ENCODE measurements around the gene PPARG. TPM values are rescaled to one million over a fixed set of nuclear protein-coding genes. Genes with fewer than 3 reads are reported as not detected.

The PPARG gene
- total and polyA plus RNA-seq, 2 experiments from 2014 or later = 25.1 to 37.9 TPM

GRCh38 chr3:12371525-12372140, 82.8 kb downstream of the PPARG start:
- Histone ChIP-seq H3K27ac (peak overlapping the region; percentile 59), H3K4me1 (ENCODE audit: insufficient read depth) (peaks cover 22% of the 10 kb centered on the region), H3K36me3 (replicated peaks; ENCODE audit: insufficient read depth, low read depth) (no peaks in the 10 kb centered on the region), H3K79me2 (peaks cover 22% of the 10 kb centered on the region), H3K4me2 (no peak overlapping the region), H3K4me3 (no peak overlapping the region), H3K9me2 (replicated peaks; ENCODE audit: insufficient read depth) (no peaks in the 10 kb centered on the region), H2AFZ (no peak overlapping the region), H3K9me3 (ENCODE audit: low read depth) (no peaks in the 10 kb centered on the region), H3K27me3 (no peaks in the 10 kb centered on the region), H4K20me1 (ENCODE audit: insufficient read depth, poor library complexity, severe bottlenecking) (no peaks in the 10 kb centered on the region)
- 76% methylated on average over 6 of the region's 6 CpGs for whole genome bisulfite sequencing (ENCODE audit: low lambda C conversion rate, missing lambda C conversion rate)
- DNase-seq (ENCODE audit: low spot score) = no peak
- TF ChIP-seq EZH2 (IDR thresholded peaks at IDR 0.05; ENCODE audit: borderline replicate concordance) = no peak
- TF ChIP-seq, protein P1, sequence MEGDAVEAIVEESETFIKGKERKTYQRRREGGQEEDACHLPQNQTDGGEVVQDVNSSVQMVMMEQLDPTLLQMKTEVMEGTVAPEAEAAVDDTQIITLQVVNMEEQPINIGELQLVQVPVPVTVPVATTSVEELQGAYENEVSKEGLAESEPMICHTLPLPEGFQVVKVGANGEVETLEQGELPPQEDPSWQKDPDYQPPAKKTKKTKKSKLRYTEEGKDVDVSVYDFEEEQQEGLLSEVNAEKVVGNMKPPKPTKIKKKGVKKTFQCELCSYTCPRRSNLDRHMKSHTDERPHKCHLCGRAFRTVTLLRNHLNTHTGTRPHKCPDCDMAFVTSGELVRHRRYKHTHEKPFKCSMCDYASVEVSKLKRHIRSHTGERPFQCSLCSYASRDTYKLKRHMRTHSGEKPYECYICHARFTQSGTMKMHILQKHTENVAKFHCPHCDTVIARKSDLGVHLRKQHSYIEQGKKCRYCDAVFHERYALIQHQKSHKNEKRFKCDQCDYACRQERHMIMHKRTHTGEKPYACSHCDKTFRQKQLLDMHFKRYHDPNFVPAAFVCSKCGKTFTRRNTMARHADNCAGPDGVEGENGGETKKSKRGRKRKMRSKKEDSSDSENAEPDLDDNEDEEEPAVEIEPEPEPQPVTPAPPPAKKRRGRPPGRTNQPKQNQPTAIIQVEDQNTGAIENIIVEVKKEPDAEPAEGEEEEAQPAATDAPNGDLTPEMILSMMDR (IDR thresholded peaks at IDR 0.05; ENCODE audit: poor library complexity) = no peak
- TF ChIP-seq EZH2phosphoT487 (IDR thresholded peaks at IDR 0.05; ENCODE audit: low read depth, severe bottlenecking, unreplicated experiment) = no peak

DNA sequence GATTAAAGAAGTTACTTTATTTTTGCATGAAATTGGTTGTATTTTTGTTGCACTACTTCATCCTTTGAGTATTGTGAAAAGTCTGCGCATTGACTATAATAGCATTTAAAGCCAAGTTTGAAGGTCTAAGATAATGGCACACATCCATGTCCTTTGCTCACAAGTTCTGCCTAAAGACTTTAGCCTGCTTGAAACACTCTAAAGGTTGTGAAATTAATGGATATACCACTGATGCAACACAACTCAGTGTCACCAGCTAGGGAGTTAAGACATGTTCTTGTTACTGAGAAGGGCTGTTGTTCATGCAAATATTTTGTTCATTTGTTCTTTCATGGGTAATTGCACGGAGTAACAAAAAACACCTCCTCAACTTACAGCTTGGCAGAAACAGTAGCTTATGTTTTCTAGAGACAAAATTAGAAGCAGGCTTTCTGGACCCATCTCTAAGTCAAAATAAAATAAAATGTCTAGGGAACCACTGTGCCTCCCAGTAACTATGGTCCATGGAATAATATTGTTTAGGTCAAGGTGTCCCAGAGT, 83.9 kb downstream of the PPARG start:
- Histone ChIP-seq H2AFZ (no peak overlapping the region), H3K4me2 (no peak overlapping the region), H4K20me1 (ENCODE audit: insufficient read depth, poor library complexity, severe bottlenecking) (no peaks in the 10 kb centered on the region), H3K27me3 (no peaks in the 10 kb centered on the region), H3K9me3 (ENCODE audit: low read depth) (no peaks in the 10 kb centered on the region), H3K4me1 (ENCODE audit: insufficient read depth) (peaks cover 22% of the 10 kb centered on the region), H3K9me2 (replicated peaks; ENCODE audit: insufficient read depth) (no peaks in the 10 kb centered on the region), H3K79me2 (peaks cover 22% of the 10 kb centered on the region), H3K27ac (no peak overlapping the region), H3K36me3 (replicated peaks; ENCODE audit: insufficient read depth, low read depth) (no peaks in the 10 kb centered on the region), H3K4me3 (no peak overlapping the region)
- DNase-seq (ENCODE audit: low spot score) = no peak
- no peak for TF ChIP-seq EZH2phosphoT487 (IDR thresholded peaks at IDR 0.05; ENCODE audit: low read depth, severe bottlenecking, unreplicated experiment)
- 95% methylated on average over 2 of the region's 2 CpGs for WGBS (ENCODE audit: low lambda C conversion rate, missing lambda C conversion rate)

DNA sequence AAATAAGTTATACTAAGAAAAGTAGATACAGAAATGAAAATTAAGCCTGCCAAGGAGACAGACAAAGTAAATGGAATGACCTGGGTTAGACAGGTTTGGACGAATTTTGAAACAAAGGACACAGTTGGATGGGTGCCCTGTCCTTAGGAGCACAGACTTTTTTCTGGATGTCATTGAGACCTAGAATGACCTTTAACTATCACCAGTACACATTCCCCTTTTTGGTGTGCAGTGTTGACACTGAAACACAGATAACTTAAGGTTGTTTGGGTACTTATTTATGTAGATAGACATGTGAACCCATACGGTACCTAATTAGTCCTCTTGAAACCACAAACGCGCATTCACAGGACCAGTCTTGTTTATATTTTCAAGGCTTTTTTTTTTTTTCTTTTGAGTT, 86.7 kb downstream of the PPARG start:
- no peaks in the 10 kb centered on the region for H3K9me2 ChIP-seq (replicated peaks; ENCODE audit: insufficient read depth)
- H3K27ac ChIP-seq = no peak overlapping the region
- no peak for DNase-seq (ENCODE audit: low spot score)
- H3K4me3 ChIP-seq = no peak overlapping the region
- TF ChIP-seq EZH2 (IDR thresholded peaks at IDR 0.05; ENCODE audit: borderline replicate concordance) = no peak
- TF ChIP-seq EZH2phosphoT487 (IDR thresholded peaks at IDR 0.05; ENCODE audit: low read depth, severe bottlenecking, unreplicated experiment) = no peak
- TF ChIP-seq, protein P1 (IDR thresholded peaks at IDR 0.05; ENCODE audit: poor library complexity) = no peak
- 84% methylated on average over 4 of the region's 4 CpGs for WGBS (ENCODE audit: low lambda C conversion rate, missing lambda C conversion rate)
- no peaks in the 10 kb centered on the region for H4K20me1 ChIP-seq (ENCODE audit: insufficient read depth, poor library complexity, severe bottlenecking)
- H3K4me2 ChIP-seq = no peak overlapping the region
- H3K36me3 ChIP-seq (replicated peaks; ENCODE audit: insufficient read depth, low read depth) = no peaks in the 10 kb centered on the region
- H3K9me3 ChIP-seq (ENCODE audit: low read depth) = no peaks in the 10 kb centered on the region
- peaks cover 14% of the 10 kb centered on the region for H3K79me2 ChIP-seq
- H3K4me1 ChIP-seq (ENCODE audit: insufficient read depth) = peaks cover 19% of the 10 kb centered on the region
- H3K27me3 ChIP-seq = no peaks in the 10 kb centered on the region
- no peak overlapping the region for H2AFZ ChIP-seq

- H3K4me2 ChIP-seq = no peak overlapping the region
- no peaks in the 10 kb centered on the region for H3K9me3 ChIP-seq (ENCODE audit: low read depth)
- H3K36me3 ChIP-seq (replicated peaks; ENCODE audit: insufficient read depth, low read depth) = no peaks in the 10 kb centered on the region
- H2AFZ ChIP-seq = no peak overlapping the region
- 85% methylated on average over 5 of the region's 5 CpGs for WGBS (ENCODE audit: low lambda C conversion rate, missing lambda C conversion rate)
- H3K4me1 ChIP-seq (ENCODE audit: insufficient read depth) = peaks cover 8% of the 10 kb centered on the region
- TF ChIP-seq, protein P1 (IDR thresholded peaks at IDR 0.05; ENCODE audit: poor library complexity) = no peak
- TF ChIP-seq EZH2 (IDR thresholded peaks at IDR 0.05; ENCODE audit: borderline replicate concordance) (no peak), EZH2phosphoT487 (IDR thresholded peaks at IDR 0.05; ENCODE audit: low read depth, severe bottlenecking, unreplicated experiment) (no peak)
- no peaks in the 10 kb centered on the region for H4K20me1 ChIP-seq (ENCODE audit: insufficient read depth, poor library complexity, severe bottlenecking)
- no peaks in the 10 kb centered on the region for H3K9me2 ChIP-seq (replicated peaks; ENCODE audit: insufficient read depth)
- H3K27ac ChIP-seq = no peak overlapping the region
- H3K79me2 ChIP-seq = peaks cover 2% of the 10 kb centered on the region
- DNase-seq (ENCODE audit: low spot score) = no peak
- no peaks in the 10 kb centered on the region for H3K27me3 ChIP-seq
- H3K4me3 ChIP-seq = no peak overlapping the region
These were observed 91.0 kb downstream of the PPARG start for GRCh38 chr3:12379640-12380429.

Measured in hepatocyte (in vitro differentiated cells).